H1 (cell line): ENCODE data around the gene LSM4. TPM values are rescaled to one million over a fixed set of nuclear protein-coding genes. Genes with fewer than 3 reads are reported as not detected.
A peak's percentile ranks its signal among the peaks of the same experiment; 100 is the strongest.

ENCODE experiments used
- ATF2 ChIP-seq: IDR thresholded peaks from 2 replicates; pipeline ENCODE4 v1.6.1; 2012; ENCODE audit warnings: low read length, inconsistent platforms
- BCL11A ChIP-seq, 2 experiments: IDR thresholded peaks; one replicate each; pipeline ENCODE4 v1.6.1; 2011; ENCODE audit warnings: low read depth in 2 of 2, low read length in 2 of 2, mild to moderate bottlenecking in 2 of 2
- CBX5 ChIP-seq: fragments of 300-800, 300-1000 bp; sonication (generic); IDR thresholded peaks from 2 replicates; pipeline ENCODE4 v1.7.1; 2016; ENCODE audit warnings: antibody characterized with exemption, low read length, low read depth
- CEBPB ChIP-seq: IDR thresholded peaks from 2 replicates; pipeline ENCODE4 v1.6.1; 2012; ENCODE audit warnings: low read depth, low read length
- CTCF ChIP-seq, 3 experiments: IDR thresholded peaks; 1 replicate in 2 of 3; 2 replicates in 1 of 3; pipeline versions ENCODE4 v1.5.1 to v1.6.1; 2011; ENCODE audit warnings: low read length in 3 of 3, mild to moderate bottlenecking in 3 of 3, inconsistent platforms in 2 of 3, low read depth in 1 of 3, moderate library complexity in 1 of 3; ENCODE audit not compliant: insufficient read depth in 1 of 3; ENCODE audit errors: control extremely low read depth in 1 of 3
- FOSL1 ChIP-seq: IDR thresholded peaks from 2 replicates; pipeline ENCODE4 v1.6.1; 2011; ENCODE audit warnings: mild to moderate bottlenecking, low read depth, low read length, moderate library complexity; ENCODE audit not compliant: insufficient read depth
- GTF2F1 ChIP-seq: IDR thresholded peaks from 2 replicates; pipeline ENCODE4 v1.6.1; 2012; ENCODE audit warnings: low read depth, low read length, improper control_type of control experiment, borderline replicate concordance
- KDM1A ChIP-seq: fragments of 200-600, 300-600 bp; sonication (generic); IDR thresholded peaks from 2 replicates; pipeline ENCODE4 v1.7.1; 2016; ENCODE audit warnings: mild to moderate bottlenecking, low read length, borderline replicate concordance
- KDM4A ChIP-seq: IDR thresholded peaks from one replicate; pipeline ENCODE4 v1.7.1; 2012; ENCODE audit warnings: low read depth, mild to moderate bottlenecking, moderate library complexity, low read length, inconsistent platforms; ENCODE audit not compliant: severe bottlenecking
- NRF1 ChIP-seq: IDR thresholded peaks from 2 replicates; pipeline ENCODE4 v1.6.1; 2011; ENCODE audit warnings: mild to moderate bottlenecking, low read depth, low read length, improper control_type of control experiment
- POLR2A ChIP-seq, 2 experiments: IDR thresholded peaks; 1 replicate in 1 of 2; 2 replicates in 1 of 2; pipeline ENCODE4 v1.6.1; 2011; ENCODE audit warnings: low read depth in 2 of 2, low read length in 2 of 2, mild to moderate bottlenecking in 2 of 2; ENCODE audit errors: control extremely low read depth in 1 of 2
- POU5F1 ChIP-seq: IDR thresholded peaks from 2 replicates; pipeline ENCODE4 v1.6.1; 2011; ENCODE audit warnings: low read depth, mild to moderate bottlenecking, low read length, moderate library complexity
- SAP30 ChIP-seq: fragments of 300-600 bp; sonication (generic); IDR thresholded peaks from 2 replicates; pipeline ENCODE4 v1.7.1; 2012; ENCODE audit warnings: low read length, moderate library complexity, mild to moderate bottlenecking, inconsistent platforms; ENCODE audit not compliant: insufficient read depth, insufficient replicate concordance
- SP4 ChIP-seq: IDR thresholded peaks from 2 replicates; pipeline ENCODE4 v1.6.1; 2012; ENCODE audit warnings: low read length, inconsistent platforms
- TAF7 ChIP-seq: optimal IDR thresholded peaks from 2 replicates; pipeline ENCODE3; 2011; ENCODE audit warnings: low read depth, mild to moderate bottlenecking, inconsistent platforms, low read length, moderate library complexity, borderline replicate concordance
- TBP ChIP-seq: IDR thresholded peaks from 2 replicates; pipeline ENCODE4 v1.6.1; 2011; ENCODE audit warnings: low read depth, low read length, improper control_type of control experiment
- TCF12 ChIP-seq: IDR thresholded peaks from 2 replicates; pipeline ENCODE4 v1.6.1; 2011; ENCODE audit warnings: low read depth, mild to moderate bottlenecking, low read length
- YY1 ChIP-seq: IDR thresholded peaks from 2 replicates; pipeline ENCODE4 v1.6.1; 2011; ENCODE audit warnings: low read depth, mild to moderate bottlenecking, low read length
- polyA plus RNA-seq, 7 experiments: library from polyadenylated mRNA; depleted of rRNA in 3 of 7; stranded (reverse) in 5 of 7; unstranded in 2 of 7; fragments of >200 nt in 5 of 7; fragments of 200-250 nt in 2 of 7; gene quantifications; 1 replicate in 5 of 7; 2 replicates in 1 of 7; 4 replicates in 1 of 7; pipeline versions ENCODE4 v1.2.1 to v1.2.3, GENCODE V29; 2011 to 2013; ENCODE audit warnings: missing spikeins in 2 of 7, mixed read lengths in 2 of 7
- total RNA-seq: library from RNA; stranded (reverse); fragmentation: NEBNext Ultra II Directional; extraction: Animal tissue kit (Norgen Biotek cat#: 25700); gene quantifications from 2 replicates; pipeline ENCODE4 v1.2.1, GENCODE V29; 2021

Gene LSM4
- total and polyA plus RNA-seq, 2 of the 8 experiments (the other 6 are each of a cell fraction or from before 2014, with no cell fraction given): 302 to 319 TPM

GRCh38 chr19:18340190-18340989 lies 17.5 kb upstream of the LSM4 start, which contains the start of gene PGPEP1 (continued):
- TF ChIP-seq TAF7 (peak; percentile 48), KDM4A (peak; percentile 46), TCF12 (0 out of 2 replicates have a peak, but pooled peaks have one; percentile 8), BCL11A (IDR thresholded peaks at IDR 0.05; ENCODE audit: low read depth in 2 of 2, low read length in 2 of 2) (no peak), YY1 (no peak), ATF2 (0 out of 2 replicates have a peak, but pooled peaks have one; percentile 27), POLR2A (IDR thresholded peaks at IDR 0.05; ENCODE audit: control extremely low read depth in 1 of 2, low read depth in 2 of 2, low read length in 2 of 2) (0 out of 3 replicates have a peak, but pooled peaks of 1 of the 2 experiments have one; percentile 26), SP4 (no peak), KDM1A (peak; percentile 100), NRF1 (no peak), TBP (peak; percentile 43; the same call in 1 of the 2 replicates), CTCF (IDR thresholded peaks at IDR 0.05; ENCODE audit: control extremely low read depth in 1 of 3, insufficient read depth in 1 of 3, low read depth in 1 of 3, low read length in 3 of 3) (no peak), FOSL1 (no peak), POU5F1 (no peak), GTF2F1 (no peak), CEBPB (no peak), CBX5 (no peak), SAP30 (no peak)
